SH-SY5Y (cell line): ENCODE data around the gene ITGB2.

Source experiments
- GATA2 ChIP-seq: IDR thresholded peaks from 2 replicates; pipeline ENCODE4 v1.6.1; 2011; ENCODE audit warnings: mild to moderate bottlenecking, low read depth, low read length
- GATA3 ChIP-seq: IDR thresholded peaks from 2 replicates; pipeline ENCODE4 v1.6.1; 2011; ENCODE audit warnings: low read depth, mild to moderate bottlenecking, low read length, moderate library complexity

GRCh38 chr21:44880405-44881197, 40.1 kb downstream of the ITGB2 start:
- TF ChIP-seq GATA3 (no peak), GATA2 (no peak)
